GM06990 (cell line): ENCODE measurements around the gene RBPMS2.

Experiments
- DNase-seq: peaks from one replicate; pipeline ENCODE4 v3.0.0-alpha.2; 2011; ENCODE audit not compliant: insufficient read length; ENCODE audit errors: extremely low read depth
- H3K27me3 ChIP-seq: replicated peaks from 2 replicates; pipeline ENCODE4 v1.6.0; 2011; ENCODE audit warnings: low read length; ENCODE audit not compliant: control insufficient read depth, insufficient read depth
- H3K36me3 ChIP-seq: 2 replicates; pipeline ENCODE4 v1.5.1; 2011; ENCODE audit warnings: low read length; ENCODE audit not compliant: control insufficient read depth, insufficient read depth
- H3K4me3 ChIP-seq: replicated peaks from 2 replicates; pipeline ENCODE4 v1.5.1; 2011; ENCODE audit warnings: low read depth, mild to moderate bottlenecking, control low read depth, low read length
- TF ChIP-seq, protein P1 (sequence below): IDR thresholded peaks from 2 replicates; pipeline ENCODE4 v1.5.1; 2011; ENCODE audit warnings: low read length, control low read depth, mild to moderate bottlenecking, inconsistent platforms; ENCODE audit not compliant: insufficient read depth, poor library complexity, severe bottlenecking

The RBPMS2 gene

GRCh38 chr15:64755427-64755940 lies 19.9 kb downstream of the RBPMS2 start:
- TF ChIP-seq, protein P1, sequence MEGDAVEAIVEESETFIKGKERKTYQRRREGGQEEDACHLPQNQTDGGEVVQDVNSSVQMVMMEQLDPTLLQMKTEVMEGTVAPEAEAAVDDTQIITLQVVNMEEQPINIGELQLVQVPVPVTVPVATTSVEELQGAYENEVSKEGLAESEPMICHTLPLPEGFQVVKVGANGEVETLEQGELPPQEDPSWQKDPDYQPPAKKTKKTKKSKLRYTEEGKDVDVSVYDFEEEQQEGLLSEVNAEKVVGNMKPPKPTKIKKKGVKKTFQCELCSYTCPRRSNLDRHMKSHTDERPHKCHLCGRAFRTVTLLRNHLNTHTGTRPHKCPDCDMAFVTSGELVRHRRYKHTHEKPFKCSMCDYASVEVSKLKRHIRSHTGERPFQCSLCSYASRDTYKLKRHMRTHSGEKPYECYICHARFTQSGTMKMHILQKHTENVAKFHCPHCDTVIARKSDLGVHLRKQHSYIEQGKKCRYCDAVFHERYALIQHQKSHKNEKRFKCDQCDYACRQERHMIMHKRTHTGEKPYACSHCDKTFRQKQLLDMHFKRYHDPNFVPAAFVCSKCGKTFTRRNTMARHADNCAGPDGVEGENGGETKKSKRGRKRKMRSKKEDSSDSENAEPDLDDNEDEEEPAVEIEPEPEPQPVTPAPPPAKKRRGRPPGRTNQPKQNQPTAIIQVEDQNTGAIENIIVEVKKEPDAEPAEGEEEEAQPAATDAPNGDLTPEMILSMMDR = no peak

DNA sequence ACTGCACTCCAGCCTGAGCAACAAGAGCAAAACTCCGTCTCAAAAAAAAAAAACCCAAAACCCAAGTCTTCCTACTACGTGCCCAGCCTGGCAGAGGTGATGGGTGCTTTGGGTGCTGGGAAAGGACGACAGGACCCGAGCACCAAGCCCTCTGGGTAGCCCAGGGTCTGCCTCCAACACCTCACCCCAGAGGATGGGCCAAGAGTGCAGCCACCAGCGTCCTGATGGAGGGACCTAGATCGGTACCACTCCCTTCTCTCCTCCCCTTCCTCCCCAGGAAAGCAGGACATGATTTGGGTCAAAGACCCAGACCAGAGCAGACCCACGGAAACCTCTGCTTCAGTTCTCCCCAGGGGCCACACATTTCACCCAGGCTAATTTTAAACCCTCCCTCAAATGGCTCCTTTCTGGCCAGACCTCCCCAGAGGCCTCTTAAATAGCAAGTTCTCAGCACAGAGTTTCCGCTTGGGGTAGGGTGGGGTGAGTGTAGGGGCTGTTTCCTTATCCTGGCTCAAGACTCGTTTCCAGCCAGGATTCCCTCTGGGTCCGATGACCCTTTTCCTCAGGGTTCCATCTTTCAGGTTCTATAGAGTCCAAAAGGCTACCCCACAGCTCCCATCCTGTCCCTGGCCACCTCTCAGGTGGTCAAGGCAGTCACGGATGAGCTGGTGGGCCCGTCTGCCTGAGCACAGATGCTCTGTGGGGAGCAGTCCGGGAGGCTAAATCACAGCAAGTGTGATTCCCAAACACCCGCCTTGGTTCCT lies 20.5 kb downstream of the RBPMS2 start:
- TF ChIP-seq, protein P1 = no peak

More at GRCh38 chr15:64755427-64755940, 19.9 kb downstream of the RBPMS2 start:
- no peaks in the 10 kb centered on the region for H3K36me3 ChIP-seq
- no peaks in the 10 kb centered on the region for H3K27me3 ChIP-seq
- H3K4me3 ChIP-seq = no peak overlapping the region
- DNase-seq = no peak

GRCh38 chr15:64753480-64754185 lies 21.8 kb downstream of the RBPMS2 start:
- H3K4me3 ChIP-seq = no peak overlapping the region
- H3K36me3 ChIP-seq = no peaks in the 10 kb centered on the region
- peak; percentile 53 for DNase-seq
- TF ChIP-seq, protein P1 = no peak
- H3K27me3 ChIP-seq = no peaks in the 10 kb centered on the region; the same call in 1 of the 2 replicates

More for the DNA sequence above, 20.5 kb downstream of the RBPMS2 start:
- Histone ChIP-seq H3K27me3 (no peaks in the 10 kb centered on the region), H3K36me3 (no peaks in the 10 kb centered on the region), H3K4me3 (no peak overlapping the region)
- peak; percentile 48 for DNase-seq

DNA sequence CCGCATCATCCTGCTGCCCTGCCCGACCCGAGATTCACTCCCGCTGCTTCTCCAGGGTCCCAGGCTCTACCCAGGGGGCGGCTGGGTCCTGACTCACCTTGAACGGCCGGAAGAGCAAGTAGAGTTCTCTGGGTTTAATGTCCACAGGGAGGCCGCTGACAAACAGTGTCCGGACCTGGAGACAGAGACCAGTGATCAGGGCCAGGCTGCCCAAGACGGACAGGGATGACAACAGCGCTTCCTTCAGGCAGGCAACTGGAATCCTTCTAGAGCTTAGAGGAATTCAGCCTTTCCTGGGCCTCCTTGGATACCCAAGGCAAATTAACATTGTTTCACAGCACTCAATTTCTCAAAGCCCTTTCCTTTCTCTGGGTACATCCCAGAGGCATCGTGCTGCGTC lies 23.9 kb downstream of the RBPMS2 start:
- no peak for DNase-seq
- Histone ChIP-seq H3K27me3 (no peaks in the 10 kb centered on the region; the same call in none of the 2 replicates), H3K4me3 (no peak overlapping the region), H3K36me3 (no peaks in the 10 kb centered on the region)
- TF ChIP-seq, protein P1 = no peak

DNA sequence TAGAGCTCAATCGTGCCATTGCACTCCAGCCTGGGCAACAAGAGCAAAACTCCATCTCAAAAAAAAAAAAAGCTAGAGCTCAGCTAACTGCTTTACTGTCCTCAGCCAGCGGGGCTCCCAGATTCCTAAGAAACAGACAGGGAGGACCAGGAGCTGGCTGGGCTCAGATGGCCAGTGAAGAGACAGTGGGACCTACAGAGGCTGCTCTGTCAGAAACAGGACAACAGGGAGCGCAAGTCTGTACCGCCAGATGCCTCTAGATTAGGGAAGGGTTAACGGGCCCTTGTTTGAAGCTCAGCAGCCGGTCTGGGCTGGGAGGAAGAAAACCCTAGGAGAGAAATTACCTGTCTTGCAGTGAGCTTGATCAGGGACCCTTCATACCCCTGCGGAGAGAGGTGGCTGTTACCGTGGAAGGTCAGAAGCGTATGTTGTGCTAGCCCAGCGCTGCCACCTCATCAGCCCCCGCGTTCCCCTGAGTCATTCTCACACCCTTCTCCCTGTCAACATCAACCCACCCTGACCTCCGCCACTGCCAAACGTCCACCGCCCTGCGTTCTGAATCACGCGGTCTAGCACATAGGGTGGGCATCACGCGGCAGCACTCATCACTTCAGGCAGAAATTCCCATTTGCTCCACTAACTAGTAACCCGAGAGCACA lies 25.3 kb downstream of the RBPMS2 start:
- no peaks in the 10 kb centered on the region; the same call in none of the 2 replicates for H3K27me3 ChIP-seq
- DNase-seq = no peak
- H3K36me3 ChIP-seq = no peaks in the 10 kb centered on the region
- H3K4me3 ChIP-seq = no peak overlapping the region
- TF ChIP-seq, protein P1 = no peak
